Stimulated activated CD4-positive, alpha-beta T cell treated with anti-CD3 and anti-CD28 coated beads, Interleukin-4, amount 100 ng/mL, for 4 hours (primary cell): ENCODE results near the gene RAD51B.
A peak's percentile ranks its signal among the peaks of the same experiment; 100 is the strongest.
"Not testable (repeated sequence)": the region's sequence is repeated elsewhere in the genome, so short reads cannot be mapped to it uniquely, and the experiment has no call there.

Experiments used
- DNase-seq, 2 experiments: peaks; one replicate each; pipeline ENCODE4 v3.0.0-alpha.2; 2020

The RAD51B gene

DNA sequence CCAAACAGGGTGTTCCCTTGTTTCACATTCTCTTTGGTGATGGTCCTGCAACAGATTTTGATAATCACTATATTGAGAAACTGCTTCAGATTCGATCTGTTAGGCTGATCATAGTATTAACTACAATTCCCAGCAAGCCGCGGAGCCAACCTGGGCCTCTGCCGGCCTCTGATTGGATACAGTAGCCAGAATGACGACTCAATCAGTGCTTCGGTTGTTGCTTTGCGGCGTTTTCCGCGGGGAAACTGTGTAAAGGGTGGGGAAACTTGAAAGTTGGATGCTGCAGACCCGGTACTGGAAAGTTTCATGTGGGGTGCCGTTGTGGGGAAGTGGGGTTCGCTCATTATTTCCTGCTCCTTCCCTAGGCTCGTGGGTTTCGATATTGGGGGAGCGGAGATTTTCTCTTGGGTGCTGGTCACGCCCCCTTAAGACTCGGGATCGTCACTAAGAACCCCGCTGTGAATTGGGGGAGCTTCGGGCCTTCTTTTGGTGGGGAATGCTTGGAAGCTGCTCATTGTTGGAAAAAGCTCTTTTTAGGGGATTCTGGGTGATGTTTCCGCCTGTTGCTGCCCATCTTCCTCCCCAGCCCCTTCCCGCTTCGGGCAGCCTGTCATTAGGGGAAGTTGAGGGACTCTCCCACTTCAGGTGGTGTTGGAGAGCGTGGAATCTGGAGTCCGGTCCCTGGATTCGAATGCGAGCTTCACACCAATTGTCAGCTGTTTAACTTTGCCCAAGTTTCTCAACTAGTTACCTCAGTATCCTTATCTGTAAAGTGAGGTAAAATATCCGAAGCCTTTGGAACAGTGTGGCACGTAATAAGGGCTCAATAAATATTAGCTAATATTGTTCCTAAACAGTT lies at the start of gene RAD51B:
Gene RAD51B, plus strand, starts transcription at position 217 of the 859 bp plus-strand sequence.
- DNase-seq: peak; percentile 78 to 80

DNA sequence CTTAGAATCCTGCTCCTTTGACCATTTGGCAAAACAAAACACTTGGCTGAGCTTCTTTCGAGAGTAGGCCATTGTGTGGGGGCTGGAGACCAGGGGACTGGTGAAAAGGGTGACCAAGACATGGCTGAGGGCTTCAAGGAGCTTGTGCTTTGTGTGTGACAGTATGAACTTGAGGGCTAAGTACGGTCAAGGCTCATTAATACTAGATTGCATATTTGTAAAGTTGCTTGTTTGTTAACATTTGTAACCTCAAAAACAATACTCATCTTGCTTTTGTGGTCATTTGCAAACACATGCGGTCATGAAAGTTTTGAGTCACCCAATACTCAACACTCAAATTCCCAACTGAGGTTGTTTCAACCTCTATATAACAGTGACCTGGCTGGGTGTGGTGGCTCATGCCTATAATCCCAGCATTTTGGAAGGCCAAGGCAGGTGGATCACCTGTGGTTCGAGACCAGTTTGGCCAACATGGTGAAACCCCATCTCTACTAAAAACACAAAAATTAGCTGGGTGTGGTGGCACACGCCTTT lies 45.7 kb upstream of the RAD51B start:
- no peak for DNase-seq

DNA sequence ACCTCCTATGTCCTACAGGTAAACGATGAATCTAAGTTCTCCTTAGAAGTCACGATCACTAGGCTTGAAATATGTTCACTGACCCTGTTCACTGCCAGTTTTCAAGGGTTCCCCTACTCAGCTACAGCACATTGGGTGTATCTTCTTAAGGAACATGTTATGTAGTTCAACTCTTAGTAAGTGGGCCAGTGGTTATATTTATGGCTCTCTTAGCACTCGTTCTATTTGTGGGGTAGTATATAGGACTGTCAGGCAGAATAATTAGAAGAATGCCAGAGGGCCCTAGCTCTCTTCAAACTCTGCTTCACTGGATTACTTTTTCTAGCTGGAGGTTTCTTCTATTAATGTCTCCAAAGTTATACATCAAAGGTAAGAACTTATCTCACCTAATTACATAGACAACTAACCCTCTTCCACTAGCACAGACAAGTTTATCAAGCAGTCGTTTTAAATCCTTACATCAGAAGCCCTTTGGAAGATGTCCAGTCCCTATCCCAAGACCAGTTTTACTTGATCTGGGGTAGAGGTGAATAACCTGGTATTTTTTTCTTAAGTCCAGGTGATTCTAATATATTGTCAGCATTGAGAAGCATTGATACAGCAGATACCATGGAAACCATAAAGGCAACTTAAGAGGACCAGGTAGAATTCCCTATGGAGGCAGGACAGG lies 42.8 kb upstream of the RAD51B start:
- no peak for DNase-seq

DNA sequence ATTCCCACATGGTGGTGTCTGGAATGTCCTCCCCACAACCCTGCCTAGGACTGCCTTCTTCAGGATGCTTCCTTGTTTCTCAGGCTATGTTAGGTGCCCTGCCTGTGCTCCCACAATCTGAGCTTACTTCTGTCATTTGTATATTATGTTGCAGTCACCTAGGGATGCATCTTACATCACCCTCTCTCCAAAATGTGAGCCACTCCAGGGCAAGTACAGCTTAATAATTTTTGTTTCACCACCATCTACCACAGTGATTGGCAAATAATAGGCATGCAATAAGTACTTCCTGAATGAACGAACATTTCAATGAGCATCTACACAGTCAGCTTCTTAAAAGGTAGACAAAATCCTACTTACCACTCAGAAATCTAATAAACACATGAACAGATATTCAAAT lies 40.8 kb upstream of the RAD51B start:
- DNase-seq: no peak

DNA sequence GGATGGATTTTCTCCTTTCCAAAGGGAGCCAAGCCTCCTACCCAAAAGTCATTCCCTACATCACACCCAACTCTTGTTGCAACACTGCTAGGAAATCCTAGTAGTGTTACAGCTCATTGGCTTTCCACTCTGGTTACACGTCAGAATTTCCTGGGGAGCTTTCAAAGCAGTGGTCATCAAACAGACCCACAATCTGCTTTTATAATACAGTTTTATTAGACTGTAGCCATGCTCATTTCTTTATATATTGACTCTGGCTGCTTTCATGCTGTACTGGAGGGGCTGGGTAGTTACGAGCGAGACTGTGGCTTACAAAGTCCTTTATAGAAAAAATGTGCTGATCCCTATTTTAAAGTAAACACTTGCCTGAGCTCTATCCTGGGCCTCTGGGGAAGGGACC lies 37.5 kb upstream of the RAD51B start:
- DNase-seq: no peak

DNA sequence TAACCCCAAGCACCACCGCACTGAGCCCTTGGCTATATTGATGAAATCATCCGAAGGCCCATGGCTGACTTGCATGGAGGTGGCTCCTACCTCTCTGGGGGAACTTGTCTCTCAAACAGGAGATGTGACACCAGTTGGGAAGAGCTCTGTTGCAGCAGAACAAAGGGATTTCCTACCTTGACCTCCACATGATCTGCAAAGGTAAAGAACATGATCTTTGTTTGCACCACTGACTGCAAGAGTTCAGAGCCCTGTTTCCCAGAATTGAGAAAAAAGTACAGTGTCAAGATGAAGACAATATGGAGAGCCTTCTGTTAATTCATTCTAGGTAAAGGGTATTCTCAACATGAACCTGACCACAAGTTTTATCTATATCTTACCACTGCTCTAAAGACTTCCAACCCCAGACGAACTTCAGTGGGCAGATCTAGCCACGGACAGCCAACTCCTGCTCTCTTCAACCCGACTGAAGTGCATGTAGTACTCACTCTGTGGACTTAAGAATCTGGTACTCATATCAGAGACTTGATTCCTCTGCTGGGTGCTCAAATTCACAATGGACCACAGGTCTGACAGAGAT lies 35.2 kb upstream of the RAD51B start:
- no peak for DNase-seq

DNA sequence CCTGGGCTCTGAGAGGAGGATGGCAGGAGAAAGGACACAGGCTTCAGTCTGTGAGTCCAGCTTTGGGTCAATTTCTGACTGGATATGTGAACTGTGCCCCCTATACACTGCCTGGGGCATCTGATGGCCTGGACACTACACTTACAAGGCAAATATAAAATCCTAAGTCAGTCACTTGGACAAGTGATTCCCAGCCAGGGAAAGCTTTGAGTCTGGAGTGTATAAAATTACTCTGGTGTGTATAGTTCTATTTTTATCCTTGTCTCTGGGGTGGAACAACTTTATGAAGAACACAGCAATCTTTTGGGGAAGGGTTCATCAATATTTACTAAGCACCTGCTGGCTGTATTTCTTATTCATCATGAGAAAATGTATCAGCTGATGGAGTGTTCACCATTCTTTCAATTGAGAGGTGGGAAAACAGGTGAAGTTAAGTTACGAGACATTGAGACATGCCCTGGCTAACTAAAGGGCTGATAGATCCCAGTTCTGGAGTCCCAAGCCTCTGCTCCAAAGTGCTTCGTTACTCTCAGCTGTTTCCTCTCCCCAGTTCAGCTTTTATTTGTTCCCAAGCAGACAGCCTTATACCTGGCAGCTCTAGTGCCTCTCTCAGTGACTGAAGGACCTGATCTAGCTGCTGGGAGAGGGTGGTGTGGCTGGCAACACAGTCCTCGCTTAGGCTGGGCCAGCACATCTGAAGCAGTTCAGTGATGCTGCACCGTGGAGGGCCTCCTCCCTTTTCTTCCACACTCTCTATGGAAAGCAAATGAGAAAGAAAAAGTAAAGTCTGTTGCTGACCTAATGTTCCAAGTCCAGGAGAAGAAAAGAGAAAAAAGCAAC lies 34.1 kb upstream of the RAD51B start:
- no peak for DNase-seq

DNA sequence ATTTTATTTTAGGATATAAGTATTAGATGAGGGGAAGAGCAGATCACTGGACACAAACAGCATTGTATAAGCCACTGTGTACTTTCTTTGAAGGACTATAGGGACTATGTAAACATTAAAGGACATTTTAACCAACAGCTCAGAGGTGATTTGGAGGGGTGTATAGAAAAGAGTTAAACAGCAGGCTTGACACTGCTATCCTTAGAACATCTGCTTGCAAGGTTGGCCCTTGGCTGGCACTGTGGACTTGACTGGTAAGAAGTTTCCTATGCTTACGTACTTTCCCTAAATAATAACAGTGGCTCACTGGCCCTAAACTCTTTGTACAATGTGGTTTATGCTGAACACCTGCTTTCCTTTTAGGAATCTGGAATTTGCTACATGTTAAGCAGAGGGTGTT lies 31.9 kb upstream of the RAD51B start:
- DNase-seq: no peak

DNA sequence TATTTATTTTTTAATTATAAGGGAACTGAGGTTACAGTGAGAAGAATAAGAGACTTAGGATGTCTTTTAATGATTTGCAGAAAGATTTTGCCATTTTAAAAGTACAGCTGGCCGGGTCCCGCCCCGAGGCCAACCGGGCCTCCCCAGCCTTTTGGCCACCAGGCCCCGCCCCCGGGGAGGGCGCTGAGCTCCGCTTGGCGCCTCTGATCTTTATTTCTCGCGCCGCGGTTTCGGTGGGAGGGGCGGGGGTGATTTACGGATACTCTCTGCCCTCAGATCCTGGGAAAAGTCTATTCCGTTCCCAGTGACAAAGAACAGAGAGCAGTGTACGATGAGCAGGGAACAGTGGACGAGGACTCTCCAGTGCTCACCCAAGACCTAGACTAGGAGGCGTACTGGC lies 20.8 kb upstream of the RAD51B start:
- no peak for DNase-seq

DNA sequence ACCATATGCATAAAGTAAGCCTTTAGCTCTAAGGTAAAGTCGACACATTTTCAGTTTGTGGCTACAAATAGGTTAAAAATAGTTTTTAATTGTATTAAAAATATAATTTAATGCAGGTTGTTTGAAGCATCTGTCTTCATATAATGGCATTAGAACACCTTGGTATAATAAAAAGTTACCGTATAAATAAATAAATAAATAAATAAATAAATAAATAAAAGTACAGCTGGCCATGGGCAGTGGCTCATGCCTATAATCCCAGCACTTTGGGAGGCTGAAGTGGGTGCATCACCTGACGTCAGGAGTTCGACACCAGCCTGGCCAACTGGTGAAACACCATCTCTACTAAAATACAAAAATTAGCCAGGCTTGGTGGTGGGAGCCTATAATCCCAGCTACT lies 18.8 kb upstream of the RAD51B start:
- no peak for DNase-seq

DNA sequence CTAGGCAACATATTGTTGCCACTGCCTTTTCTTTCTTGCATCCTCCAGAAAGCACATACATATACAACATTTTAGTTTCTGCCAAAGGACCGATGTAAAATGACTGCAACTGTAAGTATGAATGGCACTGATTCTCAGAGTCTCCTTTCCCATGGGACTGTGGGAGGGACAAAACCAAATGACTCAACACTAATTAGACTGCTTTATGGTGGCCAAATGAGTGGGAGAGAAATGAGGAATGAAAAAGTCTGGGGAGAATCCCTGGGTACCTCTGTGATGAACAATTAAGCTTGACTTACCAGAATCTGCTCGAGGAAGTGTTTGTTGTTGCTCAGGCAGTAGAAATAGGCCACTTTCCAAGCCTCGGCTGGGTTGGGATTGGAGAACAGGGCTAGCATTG lies 13.3 kb upstream of the RAD51B start:
- DNase-seq: no peak

DNA sequence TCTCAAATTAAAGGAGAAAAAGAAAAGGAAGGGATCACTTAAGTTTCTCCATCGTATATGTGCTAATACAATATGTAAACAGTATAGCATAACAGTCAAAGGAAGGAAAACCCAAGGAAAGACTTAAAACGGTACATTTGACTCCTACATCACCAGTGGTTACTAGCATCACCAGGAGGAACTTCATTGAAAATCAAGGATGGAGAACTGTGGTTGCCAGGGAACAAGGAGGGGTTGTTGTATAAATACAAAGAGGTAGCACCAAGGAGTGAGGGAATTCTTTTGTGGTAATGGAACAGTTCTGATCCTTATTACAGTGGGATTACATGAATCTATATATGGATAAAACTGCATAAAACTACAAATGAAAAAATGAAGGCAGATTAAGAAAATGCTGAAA lies 4.8 kb upstream of the RAD51B start:
- DNase-seq: no peak

DNA sequence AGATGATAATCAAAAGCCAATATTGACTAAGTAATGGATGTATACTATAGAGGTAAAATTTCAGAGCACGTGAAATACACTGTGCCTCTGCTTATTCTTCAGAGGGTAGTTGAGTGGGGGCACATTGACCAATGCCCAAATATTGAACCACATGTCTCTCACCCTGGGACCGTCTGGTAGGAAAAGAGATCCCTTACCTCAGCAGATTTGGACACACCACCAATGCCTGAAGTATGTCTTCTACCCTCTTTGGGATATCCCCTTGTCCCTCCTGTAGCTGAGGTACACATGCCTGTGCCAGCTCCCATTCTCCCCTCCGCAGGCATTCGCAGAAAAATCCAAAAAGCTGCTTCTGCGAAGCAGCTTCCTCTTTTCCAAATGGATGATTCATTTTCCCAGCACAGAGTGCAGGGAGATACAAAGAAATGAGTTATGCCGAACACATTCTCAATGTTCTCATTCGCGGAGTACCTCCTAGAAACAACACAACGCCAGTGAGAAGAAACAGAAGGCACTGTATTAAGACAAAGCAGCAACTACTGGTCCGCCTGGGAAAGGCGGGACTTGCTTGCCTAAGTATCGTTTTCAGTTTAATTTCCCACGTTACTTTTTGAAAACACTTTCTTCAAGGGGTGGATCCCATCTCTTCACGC lies 3.9 kb upstream of the RAD51B start:
- DNase-seq: no peak

DNA sequence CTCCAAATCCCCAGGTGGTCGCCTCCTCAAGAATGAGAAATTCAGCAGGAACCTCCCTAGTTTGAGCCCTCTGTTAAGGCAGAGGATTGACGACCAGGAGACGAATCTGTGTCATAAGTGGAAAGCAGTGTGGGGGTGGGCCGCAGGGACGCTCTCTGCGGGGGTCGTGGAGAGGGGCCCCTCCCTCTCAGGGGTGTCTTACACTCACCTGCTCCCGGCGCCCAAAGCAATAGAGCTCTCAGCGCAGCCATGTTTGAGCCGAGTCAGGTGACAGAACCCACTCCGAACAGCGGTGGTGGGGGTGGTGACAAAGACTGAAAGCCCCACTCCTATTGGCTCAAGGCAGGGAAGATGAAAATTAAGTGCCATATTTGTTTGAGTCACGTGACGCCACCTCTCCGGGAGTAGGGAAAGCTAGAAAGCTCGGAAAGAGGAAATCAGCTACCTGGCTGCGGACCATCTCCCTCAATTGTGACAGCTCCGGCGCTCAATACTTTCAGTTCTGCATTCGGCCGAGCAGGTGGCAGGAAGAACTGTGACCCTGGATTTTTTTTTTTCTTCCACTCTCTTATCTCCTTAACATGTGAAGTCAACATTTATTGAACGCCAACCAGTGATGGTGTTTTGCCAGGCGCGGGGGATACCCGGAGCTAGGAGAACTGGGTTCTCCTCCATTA lies 3.1 kb upstream of the RAD51B start, which contains the start of gene ZFYVE26:
Gene ZFYVE26, minus strand, starts transcription at position 265 of the 677 bp plus-strand sequence. CDS start 627 bp downstream, outside the sequence.
- DNase-seq: peak; percentile 77 to 87

DNA sequence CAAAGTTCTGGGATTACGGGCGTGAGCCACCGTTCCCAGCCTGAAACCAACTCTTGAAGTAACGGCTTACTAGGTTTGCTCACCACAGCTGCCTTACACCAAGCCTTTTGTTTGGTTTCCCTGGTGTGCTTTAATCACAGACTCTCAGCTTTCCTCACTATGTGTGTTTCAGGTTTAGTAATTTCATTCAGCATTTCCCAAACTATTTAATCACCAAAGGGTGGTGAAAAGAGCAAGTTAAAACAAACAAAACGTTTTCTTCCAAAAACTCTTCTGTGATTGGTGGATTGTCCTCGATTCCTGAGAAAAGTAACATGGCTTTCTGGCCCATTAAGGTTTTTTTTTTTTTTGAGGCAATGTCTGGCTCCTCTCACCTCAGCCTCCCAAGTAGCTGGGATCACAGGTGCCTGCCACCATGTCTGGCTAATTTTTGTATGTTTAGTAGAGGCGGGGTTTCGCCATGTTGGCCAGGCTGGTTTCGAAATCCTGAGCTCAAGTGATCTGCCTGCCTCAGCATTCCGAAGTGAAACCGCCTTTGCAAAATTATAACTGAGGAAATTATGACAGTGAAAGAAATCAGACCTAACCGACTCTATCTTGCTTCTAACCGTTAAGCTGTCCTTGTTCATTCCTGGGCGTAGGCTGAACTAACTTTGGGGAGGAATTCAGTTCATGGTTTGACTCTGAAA lies 1.7 kb upstream of the RAD51B start:
- DNase-seq: no peak

DNA sequence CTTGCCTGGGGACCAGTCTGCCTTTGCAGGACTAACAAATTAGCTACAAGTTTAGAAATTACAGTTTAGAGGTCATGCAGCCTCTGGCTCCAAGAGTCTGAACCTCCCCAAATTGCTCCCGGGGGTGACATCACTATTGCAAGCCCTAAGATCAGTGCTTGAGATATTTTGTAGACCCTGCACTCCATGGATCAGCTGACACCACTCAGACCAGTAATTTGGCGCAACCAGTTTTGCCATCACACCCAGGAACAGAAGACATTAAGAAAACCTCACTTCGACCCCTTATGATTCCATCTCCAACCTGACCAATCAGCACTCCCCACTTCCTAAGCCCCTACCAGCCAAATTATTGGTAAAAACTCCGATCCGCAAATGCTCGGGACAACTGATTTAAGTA lies 1.1 kb upstream of the RAD51B start:
- DNase-seq: not testable (repeated sequence)

DNA sequence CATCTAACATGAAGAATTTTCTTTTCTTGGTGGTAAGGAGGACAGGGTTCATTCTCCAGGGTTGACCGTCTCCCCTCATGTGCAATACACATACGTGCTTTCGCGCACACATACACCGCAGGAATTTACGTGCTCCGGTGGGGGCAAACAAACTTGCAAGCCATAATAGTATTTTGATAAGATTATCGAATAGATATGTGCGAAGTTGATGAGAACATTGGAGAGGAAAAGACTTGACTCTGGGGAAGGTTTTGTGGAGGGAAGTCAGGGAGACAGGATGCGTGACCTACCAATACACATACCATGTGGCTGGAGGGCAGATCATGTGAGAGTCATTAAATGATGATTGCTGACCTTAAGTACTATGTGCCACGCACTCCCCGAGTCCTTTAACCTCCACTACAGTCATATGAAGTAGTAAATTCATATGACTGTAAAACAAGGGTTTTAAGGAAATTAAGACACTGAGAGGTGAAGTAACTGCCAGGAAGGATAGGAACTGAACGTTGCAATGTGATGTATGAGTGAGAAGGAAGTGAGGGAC lies 921 bp downstream of the RAD51B start:
- no peak for DNase-seq

DNA sequence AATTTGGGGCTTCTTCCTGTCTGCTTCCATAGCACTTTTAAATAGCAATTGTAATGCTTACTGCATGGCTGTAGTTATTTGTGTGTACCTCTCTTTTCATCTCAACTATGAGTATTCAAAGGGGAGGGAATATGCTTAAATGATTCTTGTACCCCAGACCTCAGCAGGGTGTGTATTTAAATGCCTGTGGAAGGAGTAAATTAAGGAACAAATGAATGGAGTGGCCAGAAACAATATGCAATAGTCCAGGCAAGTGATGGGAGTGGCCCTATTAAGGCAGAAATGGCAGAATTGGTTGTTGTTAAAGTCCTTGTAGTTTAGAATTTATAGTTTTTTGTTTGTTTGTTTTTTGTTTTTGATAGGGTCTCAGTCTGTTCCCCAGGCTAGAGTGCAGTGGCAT lies 1.5 kb downstream of the RAD51B start:
- no peak for DNase-seq

DNA sequence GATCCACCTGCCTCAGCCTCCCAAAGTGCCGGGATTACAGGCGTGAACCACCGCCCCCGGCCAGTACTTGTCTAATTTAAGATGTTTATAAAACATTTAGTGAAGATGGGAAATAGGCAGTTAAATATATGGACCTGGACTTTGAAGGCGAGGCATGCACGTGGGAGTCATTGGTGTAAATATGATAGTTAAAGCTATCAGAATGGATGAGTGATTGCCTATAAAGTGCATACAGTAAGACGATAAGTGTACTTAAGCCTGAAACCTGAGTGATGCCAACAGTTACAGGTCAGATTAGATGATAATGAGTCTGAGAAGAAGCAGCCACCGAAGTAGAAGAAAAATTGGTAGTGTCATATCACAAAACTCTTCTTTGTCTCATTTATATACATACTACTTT lies 11.5 kb downstream of the RAD51B start:
- DNase-seq: no peak

DNA sequence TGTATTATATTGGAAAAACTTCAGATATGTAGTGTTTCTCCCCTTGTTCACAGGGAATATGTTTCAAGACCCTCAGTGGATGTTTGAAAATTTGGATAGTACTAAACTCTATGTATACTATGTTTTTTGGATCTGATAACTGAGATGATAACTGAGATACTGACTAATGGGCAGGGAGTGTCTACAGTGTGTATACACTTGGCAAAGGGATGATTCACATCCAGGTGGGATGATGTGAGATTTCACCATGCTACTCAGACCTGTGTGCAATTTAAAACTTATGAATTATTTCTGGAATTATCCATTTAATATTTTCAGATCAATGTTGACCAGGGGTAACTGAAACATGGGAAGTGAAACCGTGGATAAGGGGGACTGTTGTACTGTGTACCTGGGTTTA lies 13.8 kb downstream of the RAD51B start:
- no peak for DNase-seq

DNA sequence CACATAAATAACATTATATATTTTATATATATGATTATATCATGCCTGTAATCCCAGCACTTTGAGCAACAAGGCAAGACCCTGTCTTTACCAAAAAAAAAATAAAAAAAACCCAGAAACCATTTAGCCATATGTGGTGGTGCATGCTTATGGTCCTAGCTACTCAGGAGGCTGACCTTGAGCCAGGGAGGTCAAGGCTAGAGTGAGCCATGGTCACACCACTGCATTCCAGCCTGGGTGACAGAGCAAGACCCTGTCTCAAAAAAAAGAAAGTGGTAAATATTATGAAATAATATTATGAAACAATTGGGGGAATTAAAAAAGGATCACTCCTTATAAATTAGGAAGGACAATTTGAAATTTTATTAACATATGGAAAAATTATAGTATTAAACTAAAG lies 16.0 kb downstream of the RAD51B start:
- no peak for DNase-seq
